Measurements from ENCODE around the gene RAB31. TPM values are rescaled to one million over a fixed set of nuclear protein-coding genes. Genes with fewer than 3 reads are reported as not detected.
A peak's percentile ranks its signal among the peaks of the same experiment; 100 is the strongest.

The RAB31 gene
- total RNA-seq, 1 experiment from 2014 or later = 9.5 TPM

GRCh38 chr18:9775178-9775577 lies 67.1 kb downstream of the RAB31 start:
- Mint-ChIP-seq H3K27ac (ENCODE audit: unreplicated experiment) (no peak overlapping the region), H3K4me3 (ENCODE audit: unreplicated experiment) (no peak overlapping the region), H3K36me3 (ENCODE audit: insufficient read depth, unreplicated experiment) (no peaks in the 10 kb centered on the region), H3K4me1 (ENCODE audit: low read depth, unreplicated experiment) (no peaks in the 10 kb centered on the region), H3K9me3 (ENCODE audit: unreplicated experiment) (no peaks in the 10 kb centered on the region), H3K27me3 (ENCODE audit: insufficient read depth, unreplicated experiment) (no peaks in the 10 kb centered on the region)
- CTCF ChIA-PET = no interaction called here
- Histone ChIP-seq H3K27me3 (replicated peaks; ENCODE audit: control insufficient read depth, insufficient read depth, low read length) (no peaks in the 10 kb centered on the region), H3K4me3 (ENCODE audit: low read depth, low read length) (no peak overlapping the region), H3K36me3 (ENCODE audit: control insufficient read depth, insufficient read depth, low read length) (no peaks in the 10 kb centered on the region), H3K9me3 (no peaks in the 10 kb centered on the region), H3K4me1 (no peaks in the 10 kb centered on the region; the same call in 1 of the 2 replicates)
- DNase-seq = no peak
- no peak for TF ChIP-seq CTCF (IDR thresholded peaks at IDR 0.05; ENCODE audit: insufficient read depth in 1 of 2, low read depth in 1 of 2, low read length in 1 of 2, severe bottlenecking in 1 of 2, unreplicated experiment in 1 of 2)
- intact Hi-C loops (cut with micrococcal nuclease; ENCODE audit: unreplicated experiment) = no loop called here
- no TSS peak for BruUV-seq (replicated peaks)
- POLR2A ChIA-PET = no interaction called here

GRCh38 chr18:9779630-9780029 lies 71.5 kb downstream of the RAB31 start:
- intact Hi-C loops (cut with micrococcal nuclease; ENCODE audit: unreplicated experiment) = no loop called here
- no peak overlapping the region for H3K4me3 Mint-ChIP-seq (ENCODE audit: unreplicated experiment)
- no peaks in the 10 kb centered on the region for H3K4me1 Mint-ChIP-seq (ENCODE audit: low read depth, unreplicated experiment)
- peak in 1 of 2 experiments; percentile 12 for DNase-seq
- POLR2A ChIA-PET = no interaction called here
- H3K36me3 ChIP-seq (ENCODE audit: control insufficient read depth, insufficient read depth, low read length) = no peaks in the 10 kb centered on the region
- no peaks in the 10 kb centered on the region for H3K9me3 ChIP-seq
- CTCF ChIA-PET = no interaction called here
- no peak overlapping the region for H3K27ac Mint-ChIP-seq (ENCODE audit: unreplicated experiment)
- no peaks in the 10 kb centered on the region for H3K27me3 ChIP-seq (replicated peaks; ENCODE audit: control insufficient read depth, insufficient read depth, low read length)
- no peaks in the 10 kb centered on the region for H3K36me3 Mint-ChIP-seq (ENCODE audit: insufficient read depth, unreplicated experiment)
- peaks cover 8% of the 10 kb centered on the region for H3K4me1 ChIP-seq
- no peaks in the 10 kb centered on the region for H3K27me3 Mint-ChIP-seq (ENCODE audit: insufficient read depth, unreplicated experiment)
- TF ChIP-seq CTCF (IDR thresholded peaks at IDR 0.05; ENCODE audit: insufficient read depth in 1 of 2, low read depth in 1 of 2, low read length in 1 of 2, severe bottlenecking in 1 of 2, unreplicated experiment in 1 of 2) = no peak
- no peak overlapping the region for H3K4me3 ChIP-seq (ENCODE audit: low read depth, low read length)
- no peaks in the 10 kb centered on the region for H3K9me3 Mint-ChIP-seq (ENCODE audit: unreplicated experiment)
- no TSS peak for BruUV-seq (replicated peaks)

- intact Hi-C loops (cut with micrococcal nuclease; ENCODE audit: unreplicated experiment) = no loop called here
- no peaks in the 10 kb centered on the region for H3K36me3 Mint-ChIP-seq (ENCODE audit: insufficient read depth, unreplicated experiment)
- H3K36me3 ChIP-seq (ENCODE audit: control insufficient read depth, insufficient read depth, low read length) = no peaks in the 10 kb centered on the region
- POLR2A ChIA-PET = no interaction called here
- BruUV-seq (replicated peaks) = no TSS peak
- no peaks in the 10 kb centered on the region for H3K9me3 ChIP-seq
- no peak overlapping the region for H3K27ac Mint-ChIP-seq (ENCODE audit: unreplicated experiment)
- no peaks in the 10 kb centered on the region for H3K27me3 ChIP-seq (replicated peaks; ENCODE audit: control insufficient read depth, insufficient read depth, low read length)
- TF ChIP-seq CTCF (IDR thresholded peaks at IDR 0.05; ENCODE audit: insufficient read depth in 1 of 2, low read depth in 1 of 2, low read length in 1 of 2, severe bottlenecking in 1 of 2, unreplicated experiment in 1 of 2) = no peak
- no peaks in the 10 kb centered on the region for H3K9me3 Mint-ChIP-seq (ENCODE audit: unreplicated experiment)
- CTCF ChIA-PET = no interaction called here
- no peak overlapping the region for H3K4me3 Mint-ChIP-seq (ENCODE audit: unreplicated experiment)
- peaks cover 8% of the 10 kb centered on the region for H3K4me1 ChIP-seq
- H3K4me1 Mint-ChIP-seq (ENCODE audit: low read depth, unreplicated experiment) = no peaks in the 10 kb centered on the region
- peak in 1 of 2 experiments; percentile 22 for DNase-seq
- no peak overlapping the region for H3K4me3 ChIP-seq (ENCODE audit: low read depth, low read length)
- H3K27me3 Mint-ChIP-seq (ENCODE audit: insufficient read depth, unreplicated experiment) = no peaks in the 10 kb centered on the region
Observed at GRCh38 chr18:9782073-9782857, 74.2 kb downstream of the RAB31 start.
